ENCODE results near the gene CMTM4.

DNA sequence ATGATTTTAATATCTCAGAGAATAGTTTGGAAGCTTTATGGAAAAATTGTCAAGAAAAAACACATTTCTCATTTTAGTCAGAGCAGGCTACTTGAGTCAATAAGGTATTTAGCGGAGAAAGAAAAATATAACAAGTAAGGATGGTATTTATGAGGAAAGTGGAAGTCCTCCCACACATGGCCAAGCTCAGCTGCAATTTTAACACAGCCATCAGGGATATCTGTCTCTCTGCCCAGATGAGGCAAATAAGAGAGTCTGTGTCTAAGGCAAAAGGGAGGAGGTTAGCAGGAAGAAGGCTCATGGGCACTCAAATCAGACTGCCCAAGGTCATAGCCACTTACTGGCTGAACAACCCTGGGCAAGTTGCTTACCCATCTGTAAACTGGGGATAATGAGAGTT is 122.5 kb downstream of the CMTM4 start:
- TF ChIP-seq, protein P1, sequence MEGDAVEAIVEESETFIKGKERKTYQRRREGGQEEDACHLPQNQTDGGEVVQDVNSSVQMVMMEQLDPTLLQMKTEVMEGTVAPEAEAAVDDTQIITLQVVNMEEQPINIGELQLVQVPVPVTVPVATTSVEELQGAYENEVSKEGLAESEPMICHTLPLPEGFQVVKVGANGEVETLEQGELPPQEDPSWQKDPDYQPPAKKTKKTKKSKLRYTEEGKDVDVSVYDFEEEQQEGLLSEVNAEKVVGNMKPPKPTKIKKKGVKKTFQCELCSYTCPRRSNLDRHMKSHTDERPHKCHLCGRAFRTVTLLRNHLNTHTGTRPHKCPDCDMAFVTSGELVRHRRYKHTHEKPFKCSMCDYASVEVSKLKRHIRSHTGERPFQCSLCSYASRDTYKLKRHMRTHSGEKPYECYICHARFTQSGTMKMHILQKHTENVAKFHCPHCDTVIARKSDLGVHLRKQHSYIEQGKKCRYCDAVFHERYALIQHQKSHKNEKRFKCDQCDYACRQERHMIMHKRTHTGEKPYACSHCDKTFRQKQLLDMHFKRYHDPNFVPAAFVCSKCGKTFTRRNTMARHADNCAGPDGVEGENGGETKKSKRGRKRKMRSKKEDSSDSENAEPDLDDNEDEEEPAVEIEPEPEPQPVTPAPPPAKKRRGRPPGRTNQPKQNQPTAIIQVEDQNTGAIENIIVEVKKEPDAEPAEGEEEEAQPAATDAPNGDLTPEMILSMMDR (conservative IDR thresholded peaks at IDR 0.05), result no peak
- TF ChIP-seq ZFX (IDR thresholded peaks at IDR 0.05), result no peak
